Nephron progenitor cell (in vitro differentiated cells): Measurements from ENCODE around the gene MEX3C.
A peak's percentile ranks its signal among the peaks of the same experiment; 100 is the strongest.

Source experiments
- DNase-seq: peaks from one replicate; pipeline ENCODE4 v3.0.0; 2021
- H3K27ac Mint-ChIP-seq: 2 replicates; pipeline ENCODE4 v1.8.0; 2021; ENCODE audit warnings: mild to moderate bottlenecking, moderate library complexity, mixed read lengths
- H3K27me3 Mint-ChIP-seq: 2 replicates; pipeline ENCODE4 v1.8.0; 2021; ENCODE audit warnings: mild to moderate bottlenecking, low read depth, mixed read lengths; ENCODE audit not compliant: poor library complexity
- H3K36me3 Mint-ChIP-seq: 2 replicates; pipeline ENCODE4 v1.8.0; 2021; ENCODE audit warnings: low read depth, mixed read lengths
- H3K4me1 Mint-ChIP-seq: 2 replicates; pipeline ENCODE4 v1.8.0; 2021; ENCODE audit warnings: mixed read lengths
- H3K4me3 Mint-ChIP-seq: 2 replicates; pipeline ENCODE4 v1.8.0; 2021; ENCODE audit warnings: mild to moderate bottlenecking, moderate library complexity, mixed read lengths
- H3K9me3 Mint-ChIP-seq: 2 replicates; pipeline ENCODE4 v1.8.0; 2021; ENCODE audit warnings: mild to moderate bottlenecking, moderate library complexity, mixed read lengths
- TF ChIP-seq, protein P1 (sequence below): fragments of 200-600 bp; sonication (generic); IDR thresholded peaks from 2 replicates; pipeline ENCODE4 v1.5.0; 2021; ENCODE audit warnings: antibody characterized with exemption

Gene MEX3C

DNA sequence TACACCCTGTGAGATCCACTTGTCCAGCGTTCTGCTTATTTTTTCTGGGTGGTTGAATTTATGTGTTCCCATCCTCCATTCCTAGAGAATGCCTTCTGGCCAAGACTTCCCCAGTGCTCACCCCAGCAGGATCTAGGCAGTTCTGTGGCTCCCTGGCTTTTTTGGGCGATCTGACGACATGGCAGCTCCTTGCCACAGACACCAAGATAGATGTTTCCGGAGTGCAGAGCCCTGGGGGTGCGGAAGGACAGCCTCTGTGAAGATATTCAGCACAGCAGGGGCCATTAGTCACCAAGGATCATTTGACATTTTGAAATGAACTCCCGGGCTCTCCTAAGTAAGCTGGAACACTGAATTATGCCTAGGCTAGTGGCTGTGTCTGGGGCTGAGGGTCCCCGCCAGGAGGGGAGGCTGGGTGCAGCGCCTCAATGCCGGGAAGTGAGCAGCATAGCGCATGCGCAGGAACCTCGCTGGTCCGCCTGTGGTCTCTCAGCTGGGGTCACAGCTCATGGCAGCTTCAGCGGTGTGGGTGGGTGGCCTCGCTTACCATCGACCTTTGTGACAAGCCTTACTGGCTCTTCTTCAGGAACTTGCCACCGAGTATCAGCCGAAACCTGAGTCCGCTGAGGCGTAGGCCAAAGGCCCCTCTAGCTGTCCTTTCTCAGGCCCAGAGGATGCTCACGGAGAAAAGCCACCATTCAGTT, 60.3 kb downstream of the MEX3C start:
- Mint-ChIP-seq H3K27me3 (no peaks in the 10 kb centered on the region), H3K9me3 (no peaks in the 10 kb centered on the region), H3K36me3 (no peaks in the 10 kb centered on the region), H3K4me1 (peaks cover 4% of the 10 kb centered on the region), H3K4me3 (no peak overlapping the region), H3K27ac (no peak overlapping the region)
- DNase-seq: no peak
- TF ChIP-seq, protein P1, sequence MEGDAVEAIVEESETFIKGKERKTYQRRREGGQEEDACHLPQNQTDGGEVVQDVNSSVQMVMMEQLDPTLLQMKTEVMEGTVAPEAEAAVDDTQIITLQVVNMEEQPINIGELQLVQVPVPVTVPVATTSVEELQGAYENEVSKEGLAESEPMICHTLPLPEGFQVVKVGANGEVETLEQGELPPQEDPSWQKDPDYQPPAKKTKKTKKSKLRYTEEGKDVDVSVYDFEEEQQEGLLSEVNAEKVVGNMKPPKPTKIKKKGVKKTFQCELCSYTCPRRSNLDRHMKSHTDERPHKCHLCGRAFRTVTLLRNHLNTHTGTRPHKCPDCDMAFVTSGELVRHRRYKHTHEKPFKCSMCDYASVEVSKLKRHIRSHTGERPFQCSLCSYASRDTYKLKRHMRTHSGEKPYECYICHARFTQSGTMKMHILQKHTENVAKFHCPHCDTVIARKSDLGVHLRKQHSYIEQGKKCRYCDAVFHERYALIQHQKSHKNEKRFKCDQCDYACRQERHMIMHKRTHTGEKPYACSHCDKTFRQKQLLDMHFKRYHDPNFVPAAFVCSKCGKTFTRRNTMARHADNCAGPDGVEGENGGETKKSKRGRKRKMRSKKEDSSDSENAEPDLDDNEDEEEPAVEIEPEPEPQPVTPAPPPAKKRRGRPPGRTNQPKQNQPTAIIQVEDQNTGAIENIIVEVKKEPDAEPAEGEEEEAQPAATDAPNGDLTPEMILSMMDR: no peak

DNA sequence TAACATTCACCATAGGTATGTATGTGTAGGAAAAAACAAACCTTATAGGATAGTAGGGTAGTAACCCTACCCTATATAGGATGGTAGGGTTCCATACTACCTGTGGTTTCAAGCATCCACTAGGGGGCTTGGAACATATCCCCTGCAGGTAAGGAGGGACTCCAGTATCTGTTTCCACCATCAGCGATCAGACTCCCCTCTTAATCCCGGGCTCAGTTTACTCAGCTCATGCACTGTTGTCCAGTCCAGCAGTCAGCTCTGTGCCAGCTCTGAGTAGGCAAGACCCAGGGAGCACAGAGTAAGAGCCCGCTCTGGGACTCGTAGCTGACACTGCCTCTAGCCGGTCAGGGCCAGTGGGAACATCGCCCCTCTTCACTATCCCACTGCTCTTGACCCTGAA, 61.7 kb downstream of the MEX3C start:
- no peak for DNase-seq

DNA sequence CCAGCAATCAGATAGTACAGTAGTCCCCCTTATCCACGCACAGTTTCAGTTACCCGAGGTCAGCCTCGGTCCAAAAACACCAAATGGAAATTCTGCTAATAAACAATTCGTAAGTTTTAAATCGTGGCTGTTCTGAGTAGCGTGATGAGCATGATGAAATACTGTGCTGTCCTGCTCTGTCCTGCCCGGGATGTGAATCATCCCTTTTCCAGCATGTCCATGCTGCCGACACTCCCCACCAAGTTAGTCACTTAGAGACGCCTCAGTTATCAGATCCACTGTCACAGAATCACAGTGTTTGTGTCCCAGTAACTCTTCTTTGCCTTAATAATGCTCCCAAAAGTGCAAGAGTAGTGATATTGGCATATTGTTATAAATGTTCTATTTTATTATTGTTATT, 62.1 kb downstream of the MEX3C start:
- Mint-ChIP-seq H3K36me3 (no peaks in the 10 kb centered on the region), H3K4me3 (no peak overlapping the region), H3K9me3 (no peaks in the 10 kb centered on the region), H3K27me3 (no peaks in the 10 kb centered on the region), H3K27ac (no peak overlapping the region), H3K4me1 (peaks cover 4% of the 10 kb centered on the region)
- TF ChIP-seq, protein P1: no peak
- no peak for DNase-seq

More for the DNA sequence above, 61.7 kb downstream of the MEX3C start:
- TF ChIP-seq, protein P1: peak; percentile 23
- no peaks in the 10 kb centered on the region for H3K9me3 Mint-ChIP-seq
- H3K36me3 Mint-ChIP-seq: no peaks in the 10 kb centered on the region
- H3K4me3 Mint-ChIP-seq: no peak overlapping the region
- peaks cover 4% of the 10 kb centered on the region for H3K4me1 Mint-ChIP-seq
- no peak overlapping the region for H3K27ac Mint-ChIP-seq
- no peaks in the 10 kb centered on the region for H3K27me3 Mint-ChIP-seq

DNA sequence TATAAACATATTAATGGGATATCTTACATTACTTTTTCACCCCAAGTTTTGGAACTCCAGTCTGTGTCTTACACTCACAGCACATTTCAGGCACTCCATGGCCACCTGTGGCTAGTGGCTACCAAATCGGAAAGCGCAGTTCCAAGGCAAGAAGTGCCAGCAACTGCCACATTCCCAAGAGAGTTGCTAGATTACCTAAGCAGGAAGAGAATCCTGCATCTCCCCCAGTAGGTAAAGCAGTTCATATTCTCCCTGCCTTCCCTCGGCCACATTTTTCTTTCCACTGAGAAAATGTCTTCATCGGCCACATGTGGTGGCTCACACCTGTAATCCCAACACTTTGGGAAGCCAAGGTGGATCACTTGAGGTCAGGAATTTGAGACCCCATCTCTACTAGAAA, 62.8 kb downstream of the MEX3C start:
- no peaks in the 10 kb centered on the region for H3K36me3 Mint-ChIP-seq
- H3K9me3 Mint-ChIP-seq: no peaks in the 10 kb centered on the region
- TF ChIP-seq, protein P1: no peak
- H3K4me1 Mint-ChIP-seq: peaks cover 4% of the 10 kb centered on the region
- H3K27me3 Mint-ChIP-seq: no peaks in the 10 kb centered on the region
- no peak overlapping the region for H3K27ac Mint-ChIP-seq
- DNase-seq: no peak
- no peak overlapping the region for H3K4me3 Mint-ChIP-seq

DNA sequence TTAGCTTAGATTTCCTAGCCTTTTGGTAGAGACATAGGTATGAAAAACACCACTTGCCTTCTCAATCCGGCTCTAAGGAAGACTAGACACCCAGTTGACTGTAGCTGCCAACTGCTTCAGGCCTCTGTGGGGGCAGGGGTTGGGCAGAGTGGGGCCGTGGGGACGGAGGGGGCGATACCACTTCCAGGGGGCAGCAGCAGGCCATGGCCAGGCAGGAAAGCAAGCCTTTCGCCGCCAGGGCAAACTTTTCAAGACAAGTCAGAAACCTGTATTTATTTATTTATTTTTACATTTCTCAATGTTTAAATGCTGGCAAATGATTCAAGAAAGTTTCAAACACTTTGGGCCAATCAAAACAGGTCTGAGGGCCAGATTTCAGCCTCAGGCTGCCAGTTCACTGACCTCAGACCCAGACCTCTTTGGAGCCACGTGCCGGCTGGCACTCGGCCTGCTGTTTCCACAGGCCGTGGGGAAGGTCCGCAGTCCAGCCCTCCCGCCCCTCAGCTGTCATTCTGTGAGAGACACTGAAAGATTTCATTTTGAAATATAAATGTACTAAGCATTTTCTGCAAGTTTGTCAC, 63.8 kb downstream of the MEX3C start:
- Mint-ChIP-seq H3K27me3 (no peaks in the 10 kb centered on the region), H3K27ac (no peak overlapping the region), H3K4me1 (peaks cover 1% of the 10 kb centered on the region), H3K4me3 (no peak overlapping the region), H3K36me3 (no peaks in the 10 kb centered on the region), H3K9me3 (no peaks in the 10 kb centered on the region)
- DNase-seq: no peak
- TF ChIP-seq, protein P1: no peak
